ENCODE data around the gene SERPINB5.
A peak's percentile ranks its signal among the peaks of the same experiment; 100 is the strongest.

The SERPINB5 gene

GRCh38 chr18:63508596-63508995 lies 31.8 kb downstream of the SERPINB5 start:
- ChIA-PET CTCF (interaction anchor here (1.0 to 3.1 kb wide), 3 partner anchors 10 to 17 kb away, joined by 3 to 29 read pairs (median 4); no protein-coding TSS in a partner anchor), POLR2A (no interaction called here)
- TF ChIP-seq CTCF (IDR thresholded peaks at IDR 0.05; ENCODE audit: control extremely low read depth, extremely low read depth, low read depth, missing control alignments), result no peak
- no peak for DNase-seq (ENCODE audit: extremely low spot score)

GRCh38 chr18:63511285-63511684 lies 34.5 kb downstream of the SERPINB5 start:
- peak; percentile 57 for TF ChIP-seq CTCF (IDR thresholded peaks at IDR 0.05; ENCODE audit: control extremely low read depth, extremely low read depth, low read depth, missing control alignments)

GRCh38 chr18:63514326-63514725 lies 37.6 kb downstream of the SERPINB5 start:
- CTCF ChIA-PET, result interaction anchor here (0.8 to 8.0 kb wide), 7 partner anchors 8 to 423 kb away, joined by 3 to 179 read pairs (median 3); no protein-coding TSS in a partner anchor

More at GRCh38 chr18:63511285-63511684, 34.5 kb downstream of the SERPINB5 start:
- POLR2A ChIA-PET, result no interaction called here
- no peak for DNase-seq (ENCODE audit: extremely low spot score)
- CTCF ChIA-PET, result interaction anchor here (0.6 to 3.5 kb wide), 31 partner anchors 8 to 469 kb away, joined by 3 to 26 read pairs (median 3); partner anchors contain the start of gene SERPINB12

GRCh38 chr18:63514888-63515678 lies 38.3 kb downstream of the SERPINB5 start:
- POLR2A ChIA-PET, result no interaction called here
- CTCF ChIA-PET, result interaction anchor here (0.8 to 8.0 kb wide), 6 partner anchors 9 to 422 kb away, joined by 3 to 179 read pairs (median 6); no protein-coding TSS in a partner anchor
- no peak for DNase-seq (ENCODE audit: extremely low spot score)
- no peak for TF ChIP-seq CTCF (IDR thresholded peaks at IDR 0.05; ENCODE audit: control extremely low read depth, extremely low read depth, low read depth, missing control alignments)

More at GRCh38 chr18:63514326-63514725, 37.6 kb downstream of the SERPINB5 start:
- POLR2A ChIA-PET, result no interaction called here
- no peak for TF ChIP-seq CTCF (IDR thresholded peaks at IDR 0.05; ENCODE audit: control extremely low read depth, extremely low read depth, low read depth, missing control alignments)
- DNase-seq (ENCODE audit: extremely low spot score), result no peak

GRCh38 chr18:63515801-63516200 lies 39.0 kb downstream of the SERPINB5 start:
- ChIA-PET CTCF (interaction anchor here (1.2 to 8.0 kb wide), 4 partner anchors 10 to 356 kb away, joined by 3 to 179 read pairs (median 34); no protein-coding TSS in a partner anchor), POLR2A (no interaction called here)
- DNase-seq (ENCODE audit: extremely low spot score), result no peak
- TF ChIP-seq CTCF (IDR thresholded peaks at IDR 0.05; ENCODE audit: control extremely low read depth, extremely low read depth, low read depth, missing control alignments), result no peak

- peak; percentile 68 for TF ChIP-seq CTCF (IDR thresholded peaks at IDR 0.05; ENCODE audit: control extremely low read depth, extremely low read depth, low read depth, missing control alignments)
- CTCF ChIA-PET, result interaction anchor here (0.6 to 8.0 kb wide), 58 partner anchors 7 to 516 kb away, joined by 3 to 179 read pairs (median 5); partner anchors contain the start of gene SERPINB12
- POLR2A ChIA-PET, result no interaction called here
- peak; percentile 45 for DNase-seq (ENCODE audit: extremely low spot score)
These were observed 41.6 kb downstream of the SERPINB5 start for GRCh38 chr18:63518178-63519012.
